Pulmonary artery endothelial cell (primary cell): Measurements from ENCODE around the gene DGLUCY. TPM values are rescaled to one million over a fixed set of nuclear protein-coding genes. Genes with fewer than 3 reads are reported as not detected.
A peak's percentile ranks its signal among the peaks of the same experiment; 100 is the strongest.
"Not testable (repeated sequence)": the region's sequence is repeated elsewhere in the genome, so short reads cannot be mapped to it uniquely, and the experiment has no call there.

Experiments
- DNase-seq: peaks from one replicate; pipeline ENCODE4 v3.0.0-alpha.2; 2011; ENCODE audit warnings: low read depth, low spot score
- total RNA-seq: library from RNA; depleted of rRNA; stranded (reverse); fragments of >200 nt; gene quantifications from 2 replicates; pipeline ENCODE4 v1.2.3, GENCODE V29; 2014

The DGLUCY gene
- total RNA-seq, 1 donor from 2014 or later: 51.4 TPM

DNA sequence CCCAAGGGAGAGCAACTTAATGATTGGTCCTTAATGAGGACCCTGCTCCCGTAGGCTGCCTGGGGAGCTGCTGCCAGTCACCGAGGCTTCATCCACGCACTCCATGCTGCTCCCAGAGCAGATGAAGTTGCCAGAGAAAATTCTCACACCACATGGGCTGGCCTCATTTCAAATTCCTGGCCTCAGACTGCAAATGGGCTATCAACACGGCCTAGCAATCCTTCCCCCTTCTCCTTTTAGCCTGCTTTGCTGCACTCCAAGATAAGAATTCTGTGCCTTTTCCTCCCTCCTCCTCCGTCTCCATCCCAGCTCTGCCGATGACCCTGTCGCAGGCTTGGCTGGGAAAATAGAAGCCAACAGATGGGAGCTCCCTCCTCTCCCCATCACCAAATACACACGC, 10.8 kb upstream of the DGLUCY start:
- no peak for DNase-seq

DNA sequence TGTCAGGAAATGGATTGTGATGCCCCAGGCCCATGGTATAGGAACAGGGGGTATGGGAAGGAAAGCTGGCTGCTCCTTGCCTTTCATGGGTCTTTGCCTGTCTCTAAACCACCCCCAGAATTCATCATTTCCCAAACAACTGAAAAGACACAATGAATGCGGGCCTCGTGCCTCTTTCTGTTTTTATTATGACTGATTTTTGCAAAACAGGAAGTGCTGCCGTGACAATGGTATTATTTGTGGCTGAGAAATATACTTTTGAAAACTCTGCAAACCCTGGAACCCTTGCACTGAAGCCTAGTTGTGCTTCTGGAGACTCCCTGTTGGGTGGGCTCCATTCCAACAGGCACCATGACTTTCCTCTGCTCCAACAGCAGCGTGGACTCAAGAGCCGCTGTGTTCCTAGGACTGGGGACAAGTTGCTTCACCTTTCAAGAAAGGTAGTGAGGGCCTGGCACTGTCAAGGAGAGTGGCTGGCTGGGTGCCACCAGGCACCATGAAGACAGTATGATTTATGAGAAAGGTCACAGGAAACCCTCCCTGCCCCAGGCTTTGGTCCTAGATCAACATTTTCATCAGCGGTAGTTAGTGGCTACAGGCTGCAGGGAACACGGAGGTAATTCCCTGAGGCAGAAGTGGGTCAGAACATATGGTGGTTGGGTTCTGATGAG, 4.8 kb upstream of the DGLUCY start:
- DNase-seq: peak; percentile 94

GRCh38 chr14:91111443-91111842, 2.4 kb upstream of the DGLUCY start:
- DNase-seq: no peak

- no peak for DNase-seq
Measured at GRCh38 chr14:91112194-91112593, 1.7 kb upstream of the DGLUCY start.

DNA sequence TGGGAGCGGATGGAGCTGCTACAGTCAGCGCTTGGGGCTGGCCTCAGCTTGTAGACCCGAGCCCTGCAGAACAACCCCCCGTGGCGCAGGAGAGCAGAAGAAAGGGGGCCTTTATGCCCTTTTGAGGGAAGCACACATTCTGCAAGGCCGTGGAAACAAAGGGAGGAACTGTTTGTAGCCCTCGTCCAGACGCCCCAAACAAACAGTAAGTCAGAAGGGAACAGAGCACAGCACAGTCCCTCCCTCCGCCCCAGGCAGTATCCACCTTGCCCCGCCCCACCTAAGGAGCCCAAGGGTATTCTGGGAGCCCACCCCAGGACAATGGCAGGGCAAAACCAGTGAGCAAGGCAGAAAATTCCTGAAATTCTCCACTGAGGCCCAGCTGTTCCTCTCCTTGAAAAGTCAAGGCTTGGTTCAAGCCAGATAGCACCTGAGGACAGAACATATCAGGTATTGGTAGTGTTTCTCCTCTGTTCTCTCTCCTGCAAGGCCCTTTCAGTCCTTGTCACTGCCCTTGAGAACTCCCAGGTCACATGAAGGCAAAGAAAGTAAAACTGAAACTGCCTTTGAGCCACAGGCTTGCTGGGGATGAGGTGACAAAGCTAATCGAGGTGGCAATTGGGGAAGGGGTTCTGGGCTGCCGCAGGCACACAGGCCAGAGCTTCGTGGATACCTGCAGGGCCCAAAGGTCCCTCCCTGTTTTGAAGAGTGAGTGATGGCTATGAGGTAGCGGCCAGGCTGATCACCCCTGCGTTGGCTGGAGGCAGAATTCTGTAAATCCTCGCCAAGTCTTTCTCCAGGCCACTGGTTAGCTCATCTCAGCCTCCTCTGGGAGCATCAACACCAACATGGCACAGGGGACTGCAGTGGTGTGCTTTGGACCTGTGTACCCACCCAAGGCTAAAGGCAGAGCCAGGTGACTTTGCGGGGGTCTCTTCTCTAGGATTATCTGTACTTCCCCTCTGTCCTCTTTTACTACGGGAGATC, 499 bp downstream of the DGLUCY start:
- DNase-seq: peak; percentile 76

DNA sequence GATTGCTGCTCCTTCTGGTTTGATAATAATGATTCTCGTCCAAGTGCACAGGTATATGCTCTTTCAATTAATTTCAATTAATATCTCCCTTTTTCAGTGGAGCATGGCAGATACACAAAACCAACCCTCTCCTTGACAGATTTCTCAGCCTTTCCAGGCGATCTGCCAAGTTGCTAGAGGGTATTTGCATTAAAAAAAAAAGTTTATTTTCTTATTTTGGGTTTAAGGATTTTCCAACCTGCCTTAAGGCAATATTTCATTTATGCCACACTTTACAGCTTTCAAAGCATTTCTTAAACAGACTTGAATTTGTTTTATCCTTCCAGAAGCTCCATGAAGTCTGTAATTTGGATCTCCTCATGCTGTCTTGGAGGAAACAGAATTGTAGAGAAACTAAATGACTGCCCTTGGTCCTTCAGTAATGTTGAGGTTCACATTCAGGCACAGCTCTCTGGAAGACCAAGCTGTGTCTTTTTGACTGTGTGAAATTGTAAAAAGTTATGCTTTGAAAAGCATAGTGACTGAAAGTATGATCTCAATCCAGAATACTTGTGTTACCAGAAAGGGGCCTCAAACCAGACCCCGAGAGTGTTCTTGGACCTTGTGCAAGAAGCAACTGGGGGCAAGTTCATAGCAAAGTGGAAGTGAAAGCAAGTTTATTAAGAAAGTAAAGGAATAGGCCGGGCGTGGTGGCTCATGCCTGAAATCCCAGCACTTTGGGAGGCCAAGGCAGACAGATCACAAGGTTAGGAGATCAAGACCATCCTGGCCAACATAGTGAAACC, 2.3 kb downstream of the DGLUCY start:
- DNase-seq: no peak

DNA sequence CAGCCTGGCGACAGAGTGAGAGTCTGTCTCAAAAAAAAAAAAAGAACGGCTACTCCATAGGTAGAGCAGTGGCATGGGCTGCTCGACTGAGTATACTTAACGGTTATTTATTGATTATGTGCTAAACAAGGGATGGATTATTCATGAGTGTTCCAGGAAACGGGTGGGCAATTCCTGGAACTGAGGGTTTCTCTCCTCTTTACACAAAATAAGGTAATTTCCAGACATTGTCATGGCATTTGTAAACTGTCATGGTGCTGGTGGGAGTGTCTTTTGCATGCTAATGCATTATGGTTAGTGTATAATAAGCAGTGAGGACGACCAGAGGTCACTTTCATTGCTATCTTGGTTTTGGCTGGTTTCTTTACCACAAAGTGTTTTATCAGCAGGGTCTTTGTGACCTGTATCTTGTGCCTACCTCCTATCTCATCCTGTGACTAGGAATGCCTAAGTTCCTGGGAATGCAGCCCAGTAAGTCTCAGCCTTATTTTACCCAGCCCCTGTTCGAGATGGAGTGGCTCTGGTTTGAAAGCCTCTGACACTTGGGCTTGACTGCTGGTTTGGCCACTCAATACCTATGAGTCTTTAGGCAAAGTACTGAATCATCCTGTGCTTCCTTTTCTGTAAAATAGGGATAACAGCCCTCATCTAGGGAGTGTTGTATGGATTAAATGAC, 3.2 kb downstream of the DGLUCY start:
- no peak for DNase-seq

DNA sequence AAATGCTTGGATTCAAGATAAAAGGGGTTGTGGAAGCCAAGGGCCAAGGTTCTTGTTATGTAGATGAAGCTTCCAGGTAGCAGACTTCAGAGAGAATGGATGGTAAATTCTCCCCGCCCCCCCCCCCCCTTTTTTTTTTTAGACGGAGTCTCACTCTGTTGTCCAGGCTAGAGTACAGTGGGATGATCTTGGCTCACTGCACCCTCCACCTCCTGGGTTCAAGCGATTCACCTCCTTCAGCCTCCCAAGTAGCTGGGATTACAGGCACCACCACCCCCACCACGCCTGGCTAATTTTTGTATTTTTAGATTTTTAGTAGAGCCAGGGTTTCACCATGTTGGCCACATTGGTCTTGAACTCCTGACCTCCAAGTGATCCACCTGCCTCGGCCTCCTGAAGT, 4.1 kb downstream of the DGLUCY start:
- DNase-seq: no peak

DNA sequence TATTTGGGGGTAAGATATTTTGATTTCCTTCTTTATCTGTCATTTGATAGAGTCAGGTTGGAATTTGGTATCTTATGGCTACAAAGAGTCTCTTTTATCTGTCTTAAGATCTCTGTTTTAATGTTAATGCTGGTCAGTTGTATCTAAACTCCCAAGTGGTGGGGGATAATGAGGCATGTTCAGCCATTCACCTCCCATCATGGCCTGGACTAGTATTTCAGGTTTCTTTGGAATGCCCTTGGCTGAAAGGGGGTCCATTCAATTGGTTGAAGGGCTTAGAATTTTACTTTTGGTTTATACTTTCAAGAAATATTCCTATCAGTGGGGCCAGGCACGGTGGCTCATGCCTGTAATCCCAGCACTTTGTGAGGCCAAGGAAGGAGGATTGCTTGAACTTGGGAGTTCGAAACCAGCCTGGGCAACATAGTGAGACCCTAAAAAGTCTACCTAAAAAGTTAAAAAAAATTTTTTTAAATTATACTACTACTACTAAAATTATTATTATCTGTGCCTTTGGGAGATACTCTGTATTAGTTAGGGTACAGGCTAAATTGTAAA, 4.7 kb downstream of the DGLUCY start:
- DNase-seq: no peak

GRCh38 chr14:91119556-91120311, 5.9 kb downstream of the DGLUCY start:
- DNase-seq: no peak

GRCh38 chr14:91123201-91123600, 9.3 kb downstream of the DGLUCY start:
- no peak for DNase-seq

DNA sequence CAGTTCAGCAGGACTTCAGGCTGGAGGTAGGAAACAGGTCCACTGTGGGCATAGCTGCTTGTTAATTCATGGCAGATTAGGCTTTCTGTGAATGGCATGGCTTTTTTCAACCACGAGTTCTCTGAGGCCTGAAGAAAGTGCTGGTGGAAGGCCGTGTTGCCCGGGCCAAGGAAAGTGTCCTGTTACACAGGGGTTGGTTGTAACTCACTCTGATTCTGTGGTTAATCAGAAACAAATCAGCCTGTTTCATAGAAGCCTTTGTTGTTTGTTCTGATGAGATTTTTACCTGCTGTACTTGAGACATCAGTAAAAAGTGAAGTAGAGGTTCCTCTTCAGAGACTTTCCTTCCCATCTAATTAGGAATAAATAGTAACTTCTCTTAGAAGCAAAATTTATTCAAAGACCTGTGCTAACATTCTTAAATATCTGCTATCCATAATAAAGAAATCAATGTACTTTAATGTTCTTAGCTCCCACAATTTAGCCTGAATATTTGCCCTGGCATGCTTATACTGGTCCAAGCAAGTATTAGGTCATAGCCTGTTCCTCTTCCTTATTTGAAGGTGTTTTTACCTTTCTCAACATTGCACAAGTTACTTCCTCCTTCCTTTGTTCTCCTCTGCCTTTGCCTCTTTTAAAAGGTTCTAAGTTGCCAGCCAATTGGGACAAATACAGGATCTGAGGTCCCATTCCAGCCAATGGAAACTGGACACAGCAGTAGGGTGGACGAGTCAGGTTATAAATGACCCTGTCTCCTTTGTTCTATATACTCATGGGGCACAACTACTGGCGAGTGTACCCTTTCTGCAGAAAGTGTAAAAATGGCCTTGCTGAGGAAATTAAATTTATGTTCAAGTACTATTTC, 10.8 kb downstream of the DGLUCY start:
- DNase-seq: not testable (repeated sequence)

DNA sequence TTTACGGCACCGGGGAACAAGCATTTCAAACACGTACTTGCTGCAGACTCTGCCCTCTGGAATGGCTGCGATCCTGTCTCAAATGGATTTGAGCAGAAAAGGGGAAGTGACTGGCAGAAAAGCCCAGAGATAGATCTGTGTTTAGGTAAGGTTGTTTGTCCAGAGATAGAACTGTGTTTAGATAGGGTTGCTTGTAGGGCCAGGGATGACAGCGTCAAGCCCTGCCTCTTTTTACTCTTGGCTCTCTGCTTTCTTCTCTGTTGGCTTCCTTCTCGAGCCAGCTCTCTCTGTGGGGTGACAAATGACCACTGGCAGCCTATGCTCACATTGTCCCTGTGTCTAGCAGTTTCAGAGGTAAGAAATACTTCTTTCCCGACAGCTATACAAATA, 11.4 kb downstream of the DGLUCY start:
- no peak for DNase-seq

DNA sequence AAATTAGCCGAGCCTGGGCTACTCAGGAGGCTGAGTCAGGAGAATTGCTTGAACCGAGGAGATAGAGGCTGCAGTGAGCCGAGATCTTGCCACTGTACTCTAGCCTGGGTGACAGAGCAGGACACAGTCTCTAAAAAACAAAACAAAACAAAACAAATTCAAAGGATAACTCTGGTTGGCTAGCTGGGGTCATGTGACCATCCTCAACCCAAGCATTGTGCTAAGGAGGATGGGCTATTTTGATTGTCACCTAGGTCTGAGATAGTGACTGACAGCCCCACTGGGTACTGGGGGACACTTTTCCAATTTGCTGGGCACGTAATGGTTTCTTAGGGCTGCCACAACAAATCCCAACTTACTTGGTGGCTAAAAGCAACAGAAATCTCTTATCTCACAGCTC, 11.9 kb downstream of the DGLUCY start:
- DNase-seq: no peak

DNA sequence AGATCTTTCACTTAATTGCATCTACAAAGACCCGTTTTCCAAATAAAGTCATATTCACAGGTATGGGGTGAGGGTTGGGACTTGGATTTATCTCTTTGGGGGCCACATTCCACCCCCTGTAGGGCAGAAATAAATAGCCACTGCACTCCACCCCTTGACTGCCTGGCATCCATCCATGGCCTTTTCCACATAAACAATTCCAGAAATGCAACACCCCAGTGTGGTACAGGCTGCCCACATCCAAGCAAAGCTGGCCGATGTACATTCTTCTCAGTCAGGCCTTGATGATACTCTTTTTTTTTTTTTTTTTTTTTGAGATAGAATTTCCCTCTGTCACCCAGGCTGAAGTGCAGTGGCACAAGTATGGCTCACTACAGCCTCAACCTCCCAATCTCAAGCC, 12.9 kb downstream of the DGLUCY start:
- DNase-seq: no peak

DNA sequence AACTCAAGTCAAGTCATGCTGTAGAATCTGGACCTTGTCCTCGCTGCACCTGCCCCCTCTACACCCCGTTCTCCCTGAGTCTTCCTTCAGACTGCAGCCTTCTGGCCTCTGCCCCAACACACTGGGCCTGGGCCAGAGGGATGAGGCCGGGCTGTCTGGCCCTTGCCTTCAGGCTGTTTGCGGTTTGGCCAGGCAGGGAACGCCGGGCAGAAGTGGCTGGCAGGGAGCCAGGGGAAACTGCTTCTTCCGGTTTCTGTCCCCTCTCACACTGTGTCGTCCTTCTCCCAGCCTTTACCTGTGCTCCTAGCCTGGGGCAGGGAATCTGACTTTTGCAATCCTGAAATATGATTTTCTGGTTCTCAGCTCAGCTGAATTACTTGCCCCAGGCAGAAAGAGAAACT, 13.5 kb downstream of the DGLUCY start:
- no peak for DNase-seq

DNA sequence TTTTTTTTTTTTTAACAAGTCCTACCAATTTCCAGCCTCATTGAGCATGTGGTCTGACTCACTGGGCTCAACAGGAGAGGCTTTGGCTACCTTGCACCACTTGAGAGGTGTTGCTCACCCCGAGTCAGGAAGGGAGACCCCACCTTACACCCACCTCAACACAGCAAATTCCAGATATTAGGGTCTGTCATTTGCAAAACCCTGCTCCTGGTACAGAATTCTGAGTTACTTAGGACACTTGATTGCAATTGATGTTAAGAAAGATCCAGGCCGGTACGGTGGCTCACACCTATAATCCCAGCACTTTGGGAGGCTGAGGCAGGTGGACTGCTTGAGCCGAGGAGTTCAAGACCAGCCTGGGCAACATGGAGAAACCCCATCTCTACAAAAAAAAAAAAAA, 14.1 kb downstream of the DGLUCY start:
- DNase-seq: no peak

- DNase-seq: no peak
Measured at GRCh38 chr14:91128699-91129098, 14.8 kb downstream of the DGLUCY start.

- DNase-seq: no peak
Measured at GRCh38 chr14:91129261-91129660, 15.4 kb downstream of the DGLUCY start.
